Tibial nerve (tissue), 4 donors: Measurements from ENCODE around the gene TANC1. TPM values are rescaled to one million over a fixed set of nuclear protein-coding genes. Genes with fewer than 3 reads are reported as not detected.

Experiments used
- DNase-seq, 2 donors: peaks; one replicate each; pipeline ENCODE4 v3.0.0-alpha.2; 2019; ENCODE audit warnings: low spot score in 2 of 2
- H3K27ac ChIP-seq, 4 donors: fragments of 200-600 bp; sonication (generic) in 3 of 4; one replicate each; pipeline ENCODE4 v1.5.1; 2017 to 2019; ENCODE audit warnings: mild to moderate bottlenecking in 1 of 4
- H3K27me3 ChIP-seq, 2 donors: fragments of 200-600 bp; sonication (generic) in 1 of 2; one replicate each; pipeline versions ENCODE4 v1.5.1 to v1.6.0; 2017 to 2019
- H3K36me3 ChIP-seq, 3 donors: fragments of 200-600 bp; sonication (generic); one replicate each; pipeline ENCODE4 v1.5.1; 2018 to 2019
- H3K4me1 ChIP-seq, 4 donors: fragments of 200-600 bp; sonication (generic) in 3 of 4; one replicate each; pipeline ENCODE4 v1.5.1; 2017 to 2019
- H3K4me3 ChIP-seq, 4 donors: fragments of 200-600 bp; sonication (generic) in 3 of 4; one replicate each; pipeline ENCODE4 v1.5.1; 2017 to 2019; ENCODE audit warnings: mild to moderate bottlenecking in 1 of 4, moderate library complexity in 1 of 4
- H3K9me3 ChIP-seq, 4 donors: fragments of 200-600 bp; sonication (generic) in 3 of 4; one replicate each; pipeline ENCODE4 v1.5.1; 2017 to 2019
- EP300 ChIP-seq, 2 donors: sonication (generic); formaldehyde crosslinking; IDR thresholded peaks; one replicate each; pipeline ENCODE4 v1.6.1; 2017; ENCODE audit warnings: antibody characterized with exemption in 2 of 2, mild to moderate bottlenecking in 1 of 2
- POLR2A ChIP-seq, 2 donors: fragments of 450-650 bp; IDR thresholded peaks; one replicate each; pipeline ENCODE4 v1.6.1; 2017; ENCODE audit warnings: antibody characterized with exemption in 2 of 2, mild to moderate bottlenecking in 2 of 2, moderate library complexity in 2 of 2
- WGBS, 2 donors: methylation state at CpG; one replicate each; pipeline ENCODE4 v1.1.5; 2018; 5-methylcytosine and 5-hydroxymethylcytosine counted together
- total RNA-seq, 4 donors: library from RNA; depleted of rRNA; stranded (reverse); fragments of >200 nt; gene quantifications; one replicate each; pipeline ENCODE4 v1.1.0, GENCODE V29; 2016
- TF ChIP-seq, protein P1 (sequence below), 5 experiments: fragments of 200-600 bp in 3 of 5; fragments of 450-650 bp in 2 of 5; sonication (generic) in 3 of 5; IDR thresholded peaks; one replicate each; pipeline ENCODE4 v1.5.1; 2016 to 2019; ENCODE audit warnings: antibody characterized with exemption in 5 of 5, mild to moderate bottlenecking in 3 of 5, moderate library complexity in 2 of 5

Gene TANC1
- total RNA-seq, 4 donors from 2014 or later: 43.5 to 66.3 (median 57.6) TPM

DNA sequence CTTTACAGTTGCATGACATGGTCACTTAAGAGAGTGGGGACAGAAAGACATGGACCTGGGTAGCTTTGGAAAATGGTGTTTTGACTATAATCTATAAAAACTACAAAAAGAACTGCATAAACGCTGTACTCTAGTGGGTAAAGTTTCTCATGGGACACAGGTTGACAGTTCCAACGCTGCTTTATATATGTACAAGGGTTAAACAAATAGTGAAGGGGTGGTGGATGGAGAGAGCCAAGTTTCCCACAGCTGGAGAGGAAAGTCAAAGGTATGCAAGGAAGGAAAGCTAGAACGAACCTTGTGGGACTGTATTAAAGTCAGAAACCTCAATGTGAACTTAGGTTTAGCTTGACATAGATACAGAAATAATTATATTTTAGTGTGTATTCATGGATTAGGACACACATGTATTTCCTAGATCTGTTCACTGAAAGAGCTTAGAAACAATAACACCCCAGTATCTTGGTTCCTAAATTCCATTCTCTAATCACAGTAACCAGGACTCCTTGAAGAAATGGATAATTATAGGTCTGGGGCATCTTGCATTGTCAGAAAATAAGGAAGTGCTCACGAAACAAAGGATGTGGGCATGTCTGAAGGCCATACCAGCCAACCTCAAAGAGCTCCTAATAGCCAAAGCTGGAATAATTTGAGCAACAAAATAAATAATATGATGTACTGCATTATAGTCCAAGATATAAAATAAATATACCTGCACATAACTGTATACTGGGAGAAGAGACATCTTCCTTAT lies 28.8 kb downstream of the TANC1 start:
- Histone ChIP-seq H3K4me1 (peaks cover 0 to 69% (median 16%) of the 10 kb centered on the region in 4 donors), H3K27me3 (no peaks in the 10 kb centered on the region), H3K27ac (peak overlapping the region in 1 of 4 donors; percentile 7), H3K9me3 (no peaks in the 10 kb centered on the region), H3K4me3 (no peak overlapping the region), H3K36me3 (peaks cover 0 to 9% (median 0%) of the 10 kb centered on the region in 3 donors)
- TF ChIP-seq, protein P1, sequence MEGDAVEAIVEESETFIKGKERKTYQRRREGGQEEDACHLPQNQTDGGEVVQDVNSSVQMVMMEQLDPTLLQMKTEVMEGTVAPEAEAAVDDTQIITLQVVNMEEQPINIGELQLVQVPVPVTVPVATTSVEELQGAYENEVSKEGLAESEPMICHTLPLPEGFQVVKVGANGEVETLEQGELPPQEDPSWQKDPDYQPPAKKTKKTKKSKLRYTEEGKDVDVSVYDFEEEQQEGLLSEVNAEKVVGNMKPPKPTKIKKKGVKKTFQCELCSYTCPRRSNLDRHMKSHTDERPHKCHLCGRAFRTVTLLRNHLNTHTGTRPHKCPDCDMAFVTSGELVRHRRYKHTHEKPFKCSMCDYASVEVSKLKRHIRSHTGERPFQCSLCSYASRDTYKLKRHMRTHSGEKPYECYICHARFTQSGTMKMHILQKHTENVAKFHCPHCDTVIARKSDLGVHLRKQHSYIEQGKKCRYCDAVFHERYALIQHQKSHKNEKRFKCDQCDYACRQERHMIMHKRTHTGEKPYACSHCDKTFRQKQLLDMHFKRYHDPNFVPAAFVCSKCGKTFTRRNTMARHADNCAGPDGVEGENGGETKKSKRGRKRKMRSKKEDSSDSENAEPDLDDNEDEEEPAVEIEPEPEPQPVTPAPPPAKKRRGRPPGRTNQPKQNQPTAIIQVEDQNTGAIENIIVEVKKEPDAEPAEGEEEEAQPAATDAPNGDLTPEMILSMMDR (IDR thresholded peaks at IDR 0.05): no peak
- TF ChIP-seq POLR2A (IDR thresholded peaks at IDR 0.05): no peak
- no peak for DNase-seq
- WGBS, 2 donors: 51 to 56% methylated on average over 4 of the region's 4 CpGs

DNA sequence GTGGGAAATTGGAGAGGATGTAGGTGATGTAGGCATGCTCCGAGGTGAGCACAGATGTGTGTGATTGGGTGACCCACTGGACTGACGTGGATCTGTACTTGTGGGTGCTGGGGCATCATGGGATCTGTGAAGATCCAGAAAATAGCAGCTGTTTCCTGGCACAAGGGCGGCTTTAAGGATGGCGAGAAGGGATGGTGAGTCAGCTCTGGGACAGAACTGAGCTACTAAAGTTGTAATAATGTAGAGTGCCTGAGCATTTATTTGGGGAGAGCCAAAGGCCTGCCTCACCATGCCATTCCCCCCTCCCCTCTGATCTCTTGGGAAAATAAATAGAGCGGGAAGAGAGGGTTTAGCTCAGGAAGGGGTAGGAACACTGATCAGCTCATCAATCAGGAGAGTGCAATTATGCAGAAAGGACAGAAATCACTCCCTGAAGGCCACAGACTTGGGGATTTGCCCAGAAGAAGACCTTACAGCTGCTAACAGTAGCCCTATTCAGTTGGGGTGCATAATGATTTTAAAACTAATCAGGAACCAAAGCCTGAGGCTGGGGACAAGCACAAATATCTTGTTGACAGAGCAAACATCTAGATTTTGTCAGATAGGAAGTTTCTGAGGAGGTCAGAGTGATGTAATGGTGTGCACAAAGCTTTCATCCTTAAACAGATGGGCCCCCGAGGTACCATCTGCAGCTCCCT lies 30.3 kb downstream of the TANC1 start:
- TF ChIP-seq POLR2A (IDR thresholded peaks at IDR 0.05) (no peak), EP300 (IDR thresholded peaks at IDR 0.05) (no peak)
- TF ChIP-seq, protein P1 (IDR thresholded peaks at IDR 0.05): no peak
- no peak overlapping the region for H3K4me3 ChIP-seq
- no peaks in the 10 kb centered on the region for H3K27me3 ChIP-seq
- no peak for DNase-seq
- 38 to 49% methylated on average over 6 of the region's 6 CpGs for WGBS, 2 donors
- H3K9me3 ChIP-seq: no peaks in the 10 kb centered on the region
- H3K27ac ChIP-seq: peak overlapping the region in 2 of 4 donors; percentile 71 to 77
- peaks cover 0 to 24% (median 0%) of the 10 kb centered on the region in 3 donors for H3K36me3 ChIP-seq
- peaks cover 0 to 75% (median 18%) of the 10 kb centered on the region in 4 donors for H3K4me1 ChIP-seq

DNA sequence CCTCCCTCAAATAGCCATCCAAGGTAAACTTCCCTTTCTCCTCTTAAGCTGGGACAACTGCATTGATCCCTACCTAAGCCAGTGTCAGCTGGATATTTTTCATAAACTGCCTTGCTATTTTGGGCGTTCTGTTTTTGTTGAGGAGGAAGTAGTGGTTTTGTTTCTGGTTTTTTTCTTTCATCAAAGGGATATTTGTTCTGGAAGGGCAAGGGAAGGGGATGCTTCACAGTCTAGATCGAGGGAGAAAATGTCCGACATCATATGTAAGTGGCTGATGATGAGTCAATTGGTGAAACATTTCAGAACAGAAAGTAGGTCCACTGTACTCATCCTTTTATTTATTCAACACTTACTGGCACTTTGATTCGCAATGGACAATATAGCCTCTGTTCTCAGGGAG lies 31.0 kb downstream of the TANC1 start:
- TF ChIP-seq, protein P1 (IDR thresholded peaks at IDR 0.05): no peak
- TF ChIP-seq POLR2A (IDR thresholded peaks at IDR 0.05) (no peak), EP300 (IDR thresholded peaks at IDR 0.05) (no peak)
- Histone ChIP-seq H3K9me3 (no peaks in the 10 kb centered on the region), H3K36me3 (peaks cover 0 to 29% (median 0%) of the 10 kb centered on the region in 3 donors), H3K27ac (peak overlapping the region in 2 of 4 donors; percentile 71 to 77), H3K4me3 (no peak overlapping the region), H3K4me1 (peaks cover 0 to 70% (median 18%) of the 10 kb centered on the region in 4 donors), H3K27me3 (no peaks in the 10 kb centered on the region)
- no peak for DNase-seq
- 22 to 24% methylated on average over 4 of the region's 4 CpGs for WGBS, 2 donors

- Histone ChIP-seq H3K9me3 (no peaks in the 10 kb centered on the region), H3K27ac (peak overlapping the region in 2 of 4 donors; percentile 71 to 77), H3K4me1 (peaks cover 0 to 64% (median 16%) of the 10 kb centered on the region in 4 donors), H3K27me3 (no peaks in the 10 kb centered on the region), H3K4me3 (no peak overlapping the region), H3K36me3 (peaks cover 0 to 35% (median 3%) of the 10 kb centered on the region in 3 donors)
- no peak for TF ChIP-seq EP300 (IDR thresholded peaks at IDR 0.05)
- TF ChIP-seq, protein P1 (IDR thresholded peaks at IDR 0.05): no peak
- DNase-seq: no peak
- 93 to 96% methylated on average over 8 of the region's 8 CpGs for WGBS, 2 donors
These were observed 31.6 kb downstream of the TANC1 start for GRCh38 chr2:159000072-159000471.
